BLaER1 treated with 17β-estradiol and CSF1 and Interleukin-3, amounts not matched to agents 10 nM and 100 nM (cell line): ENCODE results near the gene BTBD9.

ENCODE experiments used
- H3K27ac ChIP-seq, 11 experiments: shearing (Covaris generic); formaldehyde crosslinking; 2 replicates each; pipeline ENCODE4 v1.8.1; 2022
- H3K27me3 ChIP-seq, 11 experiments: shearing (Covaris generic); formaldehyde crosslinking; 2 replicates each; pipeline ENCODE4 v1.8.1; 2022
- H3K36me3 ChIP-seq, 11 experiments: shearing (Covaris generic); formaldehyde crosslinking; 2 replicates each; pipeline ENCODE4 v1.8.1; 2022
- H3K4me1 ChIP-seq, 10 experiments: shearing (Covaris generic); formaldehyde crosslinking; 2 replicates each; pipeline ENCODE4 v1.8.1; 2022
- H3K4me2 ChIP-seq, 11 experiments: shearing (Covaris generic); formaldehyde crosslinking; 2 replicates each; pipeline ENCODE4 v1.8.1; 2022
- H3K4me3 ChIP-seq, 10 experiments: shearing (Covaris generic); formaldehyde crosslinking; 2 replicates each; pipeline ENCODE4 v1.8.1; 2022
- H3K9ac ChIP-seq, 11 experiments: shearing (Covaris generic); formaldehyde crosslinking; 2 replicates each; pipeline ENCODE4 v1.8.1; 2022
- H3K9me3 ChIP-seq, 11 experiments: shearing (Covaris generic); formaldehyde crosslinking; replicated peaks in 1 of 11; 2 replicates each; pipeline ENCODE4 v1.8.1; 2022
- H4K20me1 ChIP-seq, 11 experiments: shearing (Covaris generic); formaldehyde crosslinking; 2 replicates each; pipeline ENCODE4 v1.8.1; 2022
- Cebpa-rat ChIP-seq, 11 experiments: shearing (Covaris generic); IDR thresholded peaks; 2 replicates each; pipeline ENCODE4 v1.8.1; 2022

BTBD9 gene

GRCh38 chr6:38177882-38178583, 461.7 kb downstream of the BTBD9 start:
- Histone ChIP-seq H3K36me3 (peaks cover 0 to 22% (median 0%) of the 10 kb centered on the region in 11 experiments; a peak in 5 of 22 replicates), H4K20me1 (peaks cover 0 to 19% (median 0%) of the 10 kb centered on the region in 11 experiments; a peak in 5 of 22 replicates), H3K9ac (no peak overlapping the region), H3K4me2 (no peak overlapping the region), H3K4me3 (no peak overlapping the region), H3K27me3 (no peaks in the 10 kb centered on the region), H3K27ac (no peak overlapping the region), H3K4me1 (no peaks in the 10 kb centered on the region; a peak in 1 of 20 replicates), H3K9me3 (no peaks in the 10 kb centered on the region)
- no peak for TF ChIP-seq Cebpa-rat (IDR thresholded peaks at IDR 0.05)

GRCh38 chr6:38176797-38177751, 462.7 kb downstream of the BTBD9 start:
- Histone ChIP-seq H3K36me3 (peaks cover 0 to 26% (median 0%) of the 10 kb centered on the region in 11 experiments; a peak in 5 of 22 replicates), H4K20me1 (peaks cover 0 to 19% (median 0%) of the 10 kb centered on the region in 11 experiments; a peak in 4 of 22 replicates), H3K27ac (no peak overlapping the region), H3K27me3 (no peaks in the 10 kb centered on the region), H3K4me2 (no peak overlapping the region), H3K4me3 (no peak overlapping the region), H3K9ac (no peak overlapping the region), H3K4me1 (no peaks in the 10 kb centered on the region; a peak in 1 of 20 replicates), H3K9me3 (no peaks in the 10 kb centered on the region)
- no peak for TF ChIP-seq Cebpa-rat (IDR thresholded peaks at IDR 0.05)

GRCh38 chr6:38175786-38176185, 463.9 kb downstream of the BTBD9 start:
- Histone ChIP-seq H3K27ac (no peak overlapping the region), H3K4me2 (no peak overlapping the region), H3K9me3 (no peaks in the 10 kb centered on the region), H3K9ac (no peak overlapping the region), H3K4me1 (no peaks in the 10 kb centered on the region; a peak in 1 of 20 replicates), H3K36me3 (peaks cover 0 to 26% (median 0%) of the 10 kb centered on the region in 11 experiments; a peak in 5 of 22 replicates), H4K20me1 (peaks cover 0 to 17% (median 0%) of the 10 kb centered on the region in 11 experiments; a peak in 4 of 22 replicates), H3K4me3 (no peak overlapping the region), H3K27me3 (no peaks in the 10 kb centered on the region)
- no peak for TF ChIP-seq Cebpa-rat (IDR thresholded peaks at IDR 0.05)

- Histone ChIP-seq H3K36me3 (peaks cover 0 to 26% (median 0%) of the 10 kb centered on the region in 11 experiments; a peak in 5 of 22 replicates), H3K4me2 (no peak overlapping the region), H3K4me3 (no peak overlapping the region), H3K9ac (no peak overlapping the region), H3K27ac (no peak overlapping the region), H4K20me1 (peaks cover 0 to 15% (median 0%) of the 10 kb centered on the region in 11 experiments; a peak in 5 of 22 replicates), H3K9me3 (no peaks in the 10 kb centered on the region), H3K27me3 (no peaks in the 10 kb centered on the region), H3K4me1 (no peaks in the 10 kb centered on the region; a peak in 1 of 20 replicates)
- TF ChIP-seq Cebpa-rat (IDR thresholded peaks at IDR 0.05): no peak
Observed at GRCh38 chr6:38174806-38175495, 464.8 kb downstream of the BTBD9 start.

GRCh38 chr6:38174315-38174714, 465.4 kb downstream of the BTBD9 start:
- Histone ChIP-seq H3K4me2 (no peak overlapping the region), H3K4me3 (no peak overlapping the region), H3K27ac (no peak overlapping the region), H3K9me3 (no peaks in the 10 kb centered on the region), H3K36me3 (peaks cover 0 to 26% (median 0%) of the 10 kb centered on the region in 11 experiments; a peak in 5 of 22 replicates), H3K4me1 (no peaks in the 10 kb centered on the region; a peak in 1 of 20 replicates), H3K9ac (no peak overlapping the region), H3K27me3 (no peaks in the 10 kb centered on the region), H4K20me1 (peaks cover 0 to 11% (median 0%) of the 10 kb centered on the region in 11 experiments; a peak in 3 of 22 replicates)
- no peak for TF ChIP-seq Cebpa-rat (IDR thresholded peaks at IDR 0.05)

GRCh38 chr6:38173909-38174308, 465.8 kb downstream of the BTBD9 start:
- no peaks in the 10 kb centered on the region for H3K9me3 ChIP-seq
- TF ChIP-seq Cebpa-rat (IDR thresholded peaks at IDR 0.05): no peak
- H4K20me1 ChIP-seq: peaks cover 0 to 15% (median 0%) of the 10 kb centered on the region in 11 experiments; a peak in 6 of 22 replicates
- no peak overlapping the region for H3K9ac ChIP-seq
- H3K36me3 ChIP-seq: peaks cover 0 to 26% (median 0%) of the 10 kb centered on the region in 11 experiments; a peak in 5 of 22 replicates
- no peaks in the 10 kb centered on the region; a peak in 1 of 20 replicates for H3K4me1 ChIP-seq
- no peak overlapping the region for H3K4me2 ChIP-seq
- H3K27me3 ChIP-seq: no peaks in the 10 kb centered on the region
- H3K27ac ChIP-seq: no peak overlapping the region
- H3K4me3 ChIP-seq: no peak overlapping the region

GRCh38 chr6:38172739-38173410, 466.9 kb downstream of the BTBD9 start:
- Histone ChIP-seq H3K9me3 (no peaks in the 10 kb centered on the region), H3K4me2 (no peak overlapping the region), H3K36me3 (peaks cover 0 to 26% (median 0%) of the 10 kb centered on the region in 11 experiments; a peak in 5 of 22 replicates), H3K27ac (no peak overlapping the region), H3K9ac (no peak overlapping the region), H4K20me1 (peaks cover 0 to 25% (median 0%) of the 10 kb centered on the region in 11 experiments; a peak in 7 of 22 replicates), H3K4me3 (no peak overlapping the region), H3K27me3 (no peaks in the 10 kb centered on the region), H3K4me1 (peaks cover 0 to 5% (median 2%) of the 10 kb centered on the region in 10 experiments; a peak in 13 of 20 replicates)
- no peak for TF ChIP-seq Cebpa-rat (IDR thresholded peaks at IDR 0.05)
